IMR-90 (cell line): ENCODE data around the gene DIAPH1. TPM values are rescaled to one million over a fixed set of nuclear protein-coding genes. Genes with fewer than 3 reads are reported as not detected.

ENCODE experiments used
- ATAC-seq: fragments of 200-7000 bp; cut with Tn5 transposase; 2 replicates; pipeline ENCODE4 v1.9.1; 2020; ENCODE audit warnings: low read depth, mild to moderate bottlenecking, moderate library complexity
- BruUV-seq: library from RNA; stranded (reverse); fragments of 400-500 nt; replicated peaks from 2 replicates; lab custom pipeline; 2021; lab: Mats Ljungman, UMichigan
- CTCF ChIA-PET: fragments of 300-600 bp; formaldehyde crosslinking; extraction: SDS; loops from one replicate; lab custom pipeline; 2021; ENCODE audit warnings: antibody characterized with exemption; lab: Yijun Ruan, JAX
- POLR2A ChIA-PET: fragments of 300-600 bp; sonication (Branson Sonifier 250); formaldehyde crosslinking; loops from one replicate; lab custom pipeline; 2022; ENCODE audit warnings: antibody characterized with exemption; ENCODE audit not compliant: unreplicated experiment; lab: Charles Lee
- DNase-seq: peaks from one replicate; pipeline ENCODE4 v3.0.0; 2013
- H2AFZ ChIP-seq: replicated peaks from 2 replicates; pipeline ENCODE3; 2013; ENCODE audit warnings: low read length, mild to moderate bottlenecking; ENCODE audit not compliant: poor library complexity
- H2AK5ac ChIP-seq: 2 replicates; pipeline ENCODE4 v1.6.1; 2013; ENCODE audit warnings: low read depth, low read length, inconsistent platforms
- H2AK9ac ChIP-seq: replicated peaks from 2 replicates; pipeline ENCODE3; 2013; ENCODE audit warnings: mild to moderate bottlenecking, low read depth, low read length, moderate library complexity; ENCODE audit not compliant: poor library complexity
- H2BK120ac ChIP-seq: 2 replicates; pipeline ENCODE4 v1.6.1; 2013; ENCODE audit warnings: low read depth, low read length, inconsistent platforms
- H2BK15ac ChIP-seq: 3 replicates; pipeline ENCODE4 v1.6.1; 2013; ENCODE audit warnings: low read depth, low read length, inconsistent platforms
- H2BK20ac ChIP-seq: 2 replicates; pipeline ENCODE4 v1.6.1; 2013; ENCODE audit warnings: low read depth, mild to moderate bottlenecking, inconsistent platforms, low read length, moderate library complexity
- H2BK5ac ChIP-seq: 2 replicates; pipeline ENCODE4 v1.6.1; 2013; ENCODE audit warnings: mild to moderate bottlenecking, low read depth, low read length, inconsistent platforms; ENCODE audit not compliant: poor library complexity, severe bottlenecking
- H3K14ac ChIP-seq: replicated peaks from 2 replicates; pipeline ENCODE4 v1.6.1; 2013; ENCODE audit warnings: low read depth, low read length, inconsistent platforms
- H3K18ac ChIP-seq: 2 replicates; pipeline ENCODE4 v1.6.1; 2013; ENCODE audit warnings: low read depth, low read length, control low read depth
- H3K23ac ChIP-seq: 2 replicates; pipeline ENCODE4 v1.6.1; 2013; ENCODE audit warnings: low read depth, low read length, inconsistent platforms
- H3K27ac ChIP-seq: 2 replicates; pipeline ENCODE4 v1.5.1; 2013; ENCODE audit warnings: mild to moderate bottlenecking, control low read depth, low read length; ENCODE audit not compliant: insufficient read depth
- H3K27me3 ChIP-seq: 2 replicates; pipeline ENCODE4 v1.6.1; 2013; ENCODE audit warnings: low read length; ENCODE audit not compliant: control insufficient read depth, insufficient read depth
- H3K36me3 ChIP-seq: 2 replicates; pipeline ENCODE4 v1.6.1; 2013; ENCODE audit warnings: low read length, mixed read lengths; ENCODE audit not compliant: control insufficient read depth, insufficient read depth
- H3K4ac ChIP-seq: 2 replicates; pipeline ENCODE4 v1.6.1; 2013; ENCODE audit warnings: low read depth, low read length, inconsistent platforms
- H3K4me1 ChIP-seq: 2 replicates; pipeline ENCODE4 v1.6.1; 2013; ENCODE audit warnings: low read length, mixed read lengths; ENCODE audit not compliant: control insufficient read depth, insufficient read depth
- H3K4me2 ChIP-seq: 2 replicates; pipeline ENCODE4 v1.6.1; 2013; ENCODE audit warnings: low read depth, mild to moderate bottlenecking, control low read depth, low read length, moderate library complexity
- H3K4me3 ChIP-seq: 2 replicates; pipeline ENCODE4 v1.5.1; 2013; ENCODE audit warnings: low read depth, mild to moderate bottlenecking, control low read depth, low read length, moderate library complexity; ENCODE audit not compliant: insufficient read depth
- H3K56ac ChIP-seq: 2 replicates; pipeline ENCODE4 v1.6.1; 2013; ENCODE audit warnings: low read length, inconsistent platforms; ENCODE audit not compliant: insufficient read depth; ENCODE audit errors: extremely low read depth
- H3K79me1 ChIP-seq, 2 experiments: 2 replicates each; pipeline ENCODE4 v1.6.1; 2013; ENCODE audit warnings: low read length in 2 of 2, inconsistent platforms in 1 of 2, low read depth in 1 of 2
- H3K9ac ChIP-seq: 2 replicates; pipeline ENCODE4 v1.6.1; 2013; ENCODE audit warnings: low read depth, low read length, control low read depth
- H3K9me1 ChIP-seq: 2 replicates; pipeline ENCODE4 v1.6.1; 2013; ENCODE audit warnings: low read length, inconsistent platforms; ENCODE audit not compliant: insufficient read depth
- H3K9me3 ChIP-seq: 2 replicates; pipeline ENCODE4 v1.6.1; 2013; ENCODE audit warnings: low read length; ENCODE audit not compliant: control insufficient read depth, insufficient read depth
- H4K20me1 ChIP-seq: 2 replicates; pipeline ENCODE4 v1.6.1; 2013; ENCODE audit warnings: low read length, inconsistent platforms; ENCODE audit not compliant: insufficient read depth
- H4K5ac ChIP-seq: 2 replicates; pipeline ENCODE4 v1.6.1; 2013; ENCODE audit warnings: mild to moderate bottlenecking, low read depth, low read length, control low read depth
- H4K8ac ChIP-seq, 2 experiments: 2 replicates each; pipeline ENCODE4 v1.6.1; 2013; ENCODE audit warnings: low read depth in 2 of 2, low read length in 2 of 2, control low read depth in 1 of 2, inconsistent platforms in 1 of 2
- H4K91ac ChIP-seq: 2 replicates; pipeline ENCODE4 v1.6.1; 2013; ENCODE audit warnings: low read depth, low read length, inconsistent platforms; ENCODE audit not compliant: insufficient read depth
- BHLHE40 ChIP-seq: fragments of 150-350 bp; IDR thresholded peaks from 2 replicates; pipeline ENCODE4 v1.6.1; 2016; ENCODE audit warnings: mild to moderate bottlenecking, low read depth, low read length
- CEBPB ChIP-seq: IDR thresholded peaks from 2 replicates; pipeline ENCODE4 v1.6.1; 2012; ENCODE audit warnings: low read depth, low read length, improper control_type of control experiment
- CHD1 ChIP-seq: IDR thresholded peaks from 2 replicates; pipeline ENCODE4 v1.6.1; 2012; ENCODE audit warnings: low read depth, low read length, improper control_type of control experiment
- FOS ChIP-seq: fragments of 150-350 bp; IDR thresholded peaks from 2 replicates; pipeline ENCODE4 v1.6.1; 2016; ENCODE audit warnings: low read depth, low read length
- MAFK ChIP-seq: IDR thresholded peaks from 2 replicates; pipeline ENCODE4 v1.6.1; 2012; ENCODE audit warnings: low read depth, low read length, improper control_type of control experiment
- MAZ ChIP-seq: IDR thresholded peaks from 2 replicates; pipeline ENCODE4 v1.6.1; 2012; ENCODE audit warnings: low read depth, mild to moderate bottlenecking, low read length, improper control_type of control experiment, moderate library complexity, borderline replicate concordance
- MXI1 ChIP-seq: IDR thresholded peaks from 2 replicates; pipeline ENCODE4 v1.6.1; 2012; ENCODE audit warnings: low read depth, mild to moderate bottlenecking, low read length, moderate library complexity, borderline replicate concordance
- NFE2L2 ChIP-seq: fragments of 150-350 bp; IDR thresholded peaks from 2 replicates; pipeline ENCODE4 v1.6.1; 2016; ENCODE audit warnings: low read depth, mild to moderate bottlenecking, low read length
- POLR2A ChIP-seq: IDR thresholded peaks from 2 replicates; pipeline ENCODE4 v1.6.1; 2012; ENCODE audit warnings: mild to moderate bottlenecking, low read depth, low read length
- RAD21 ChIP-seq: IDR thresholded peaks from 2 replicates; pipeline ENCODE4 v1.6.1; 2012; ENCODE audit warnings: low read length, improper control_type of control experiment
- RCOR1 ChIP-seq: IDR thresholded peaks from 2 replicates; pipeline ENCODE4 v1.6.1; 2012; ENCODE audit warnings: mild to moderate bottlenecking, low read length, improper control_type of control experiment; ENCODE audit not compliant: insufficient replicate concordance
- RFX5 ChIP-seq: IDR thresholded peaks from 2 replicates; pipeline ENCODE4 v1.8.0; 2012; ENCODE audit warnings: low read depth, mild to moderate bottlenecking, low read length, moderate library complexity
- SMC3 ChIP-seq: fragments of 150-350 bp; IDR thresholded peaks from 2 replicates; pipeline ENCODE4 v1.6.1; 2016; ENCODE audit warnings: low read depth, mild to moderate bottlenecking, antibody characterized with exemption, low read length, moderate library complexity
- WGBS, 2 experiments: methylation state at CpG; one replicate each; pipeline versions ENCODE4 v1.1.5 to v1.1.7; 2013; ENCODE audit warnings: missing lambda C conversion rate in 2 of 2; ENCODE audit not compliant: insufficient read length in 1 of 2; ENCODE audit errors: extremely low coverage in 2 of 2; 5-methylcytosine and 5-hydroxymethylcytosine counted together
- dilution Hi-C: fragments of 300-500 bp; cut with HindIII; formaldehyde crosslinking; loops from one replicate; pipeline ENCODE4 v1.14.3; 2018; ENCODE audit warnings: low sequenced_read_pairs; ENCODE audit not compliant: unreplicated experiment
- in situ Hi-C: fragments of 300-500 bp; cut with MboI; formaldehyde crosslinking; loops from 3 replicates; pipeline ENCODE4 v1.14.3; 2019; ENCODE audit warnings: low sequenced_read_pairs, inconsistent platforms, mixed read lengths
- intact Hi-C: fragments of 100-400 bp; cut with micrococcal nuclease; formaldehyde crosslinking; loops from 2 replicates; pipeline ENCODE4 v1.10.0; 2022
- polyA plus RNA-seq, 3 experiments: library from polyadenylated mRNA; depleted of rRNA; stranded (reverse); fragments of >200 nt; gene quantifications; 2 replicates each; pipeline ENCODE4 v1.2.3, GENCODE V29; 2012; ENCODE audit warnings: low replicate concordance in 1 of 3
- total RNA-seq: library from RNA; depleted of rRNA; stranded (reverse); fragments of >200 nt; gene quantifications from 2 replicates; pipeline ENCODE4 v1.2.3, GENCODE V29; 2012
- TF ChIP-seq, protein P1 (sequence below): fragments of 150-350 bp; IDR thresholded peaks from 2 replicates; pipeline ENCODE4 v1.6.1; 2017; ENCODE audit warnings: mild to moderate bottlenecking, antibody characterized with exemption, low read length, low read depth

Gene DIAPH1
- total and polyA plus RNA-seq, 2 of the 4 experiments (the other 2 are of a cell fraction) = 12.0 to 37.4 TPM

DNA sequence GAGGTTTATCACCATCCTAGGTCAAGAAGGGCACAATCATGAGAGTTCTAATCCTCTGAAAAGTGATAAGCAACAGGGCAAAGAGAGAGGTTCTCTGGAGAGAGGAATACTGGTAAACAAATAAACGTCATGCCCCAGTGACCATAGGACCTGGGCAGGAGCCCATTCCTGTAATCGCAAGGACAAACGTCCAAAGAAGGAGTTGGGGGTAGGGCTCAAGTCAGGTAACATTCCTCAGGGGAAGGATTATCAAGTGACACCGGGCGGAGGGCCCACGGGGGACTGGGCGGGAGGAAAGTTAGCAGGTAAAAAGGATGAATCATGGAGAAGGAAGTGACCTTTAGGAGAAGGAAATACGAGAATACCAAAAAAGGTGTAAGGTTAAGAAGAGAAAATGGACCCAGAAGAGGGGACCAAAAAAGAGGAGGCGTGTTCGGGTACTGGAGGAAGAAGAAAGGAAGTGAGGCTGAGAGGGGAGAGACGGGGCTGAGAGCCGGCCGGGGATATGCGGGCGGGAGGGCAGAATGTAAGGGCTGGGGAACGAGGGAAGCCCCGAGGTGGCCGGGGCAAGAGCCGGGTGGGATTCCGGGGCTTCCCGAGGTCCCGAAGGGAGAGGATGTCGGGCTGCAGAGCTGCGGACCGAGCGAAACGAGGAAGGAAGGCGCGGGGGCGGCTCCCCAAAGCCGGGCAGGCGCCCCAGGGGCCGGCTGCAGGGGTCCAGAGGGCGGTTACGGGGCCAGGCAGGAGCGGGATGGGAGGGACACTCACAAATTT lies 583 bp downstream of the DIAPH1 start:
- POLR2A ChIA-PET = interaction anchor here (1.2 kb wide), 1 partner anchor 33 kb away, joined by 6 read pairs; the partner anchor contains the start of gene FCHSD1
- in situ Hi-C loops (no loop called here), intact Hi-C loops (loop anchor here (2.0 kb wide), 1 partner anchor 13 kb away; no protein-coding TSS in a partner anchor), dilution Hi-C loops (no loop called here)
- no peaks in the 10 kb centered on the region for H3K27me3 ChIP-seq
- H4K20me1 ChIP-seq = peaks cover 3% of the 10 kb centered on the region; the same call in 1 of the 2 replicates
- H3K27ac ChIP-seq = peak overlapping the region; percentile 41
- no peak overlapping the region for H2BK5ac ChIP-seq
- peak overlapping the region; percentile 87 for H2AFZ ChIP-seq
- H3K14ac ChIP-seq = peak overlapping the region; percentile 54
- 0 out of 2 replicates have a peak overlapping the region, but pooled peaks have one; percentile 11 for H3K18ac ChIP-seq
- no peak overlapping the region for H2BK15ac ChIP-seq
- peak overlapping the region; percentile 71 for H2AK9ac ChIP-seq
- peak overlapping the region; percentile 99 for H3K4me2 ChIP-seq
- H4K5ac ChIP-seq = peak overlapping the region; percentile 32; the same call in 1 of the 2 replicates
- 0 out of 2 replicates have a peak, but pooled peaks cover 3% of the 10 kb centered on the region for H3K4me1 ChIP-seq
- CTCF ChIA-PET = interaction anchor here (0.6 to 6.7 kb wide), 11 partner anchors 10 to 73 kb away, joined by 3 to 94 read pairs (median 6); partner anchors contain the start of genes HDAC3 and RELL2
- peaks cover 2% of the 10 kb centered on the region; the same call in 1 of the 2 replicates for H3K9me1 ChIP-seq
- BruUV-seq = no TSS peak
- no peaks in the 10 kb centered on the region for H3K9me3 ChIP-seq
- peak overlapping the region; percentile 48; the same call in 1 of the 2 replicates for H3K4ac ChIP-seq
- H2BK120ac ChIP-seq = no peak overlapping the region
- peaks cover 16% of the 10 kb centered on the region for H3K36me3 ChIP-seq
- ATAC-seq (peak; percentile 27), DNase-seq (peak; percentile 13)
- H3K9ac ChIP-seq = peak overlapping the region; percentile 74
- 0% methylated on average over 1 of the region's 36 CpGs; no CpG with 5 or more reads in 1 of the 2 experiments for WGBS, 2 experiments
- peaks cover 14 to 33% of the 10 kb centered on the region in 2 experiments for H3K79me1 ChIP-seq
- no peak overlapping the region; the same call in 1 of the 2 replicates for H4K91ac ChIP-seq
- no peak overlapping the region; the same call in 1 of the 2 replicates for H2AK5ac ChIP-seq
- H2BK20ac ChIP-seq = no peak overlapping the region
- peak overlapping the region in 1 of 2 experiments; percentile 14; a peak in 2 of 4 replicates for H4K8ac ChIP-seq
- peak overlapping the region; percentile 55 for H3K4me3 ChIP-seq
- no peak for TF ChIP-seq POLR2A
- TF ChIP-seq RCOR1 = no peak
- TF ChIP-seq MXI1 = no peak
- no peak for TF ChIP-seq BHLHE40
- TF ChIP-seq MAFK = no peak
- TF ChIP-seq SMC3 = no peak
- TF ChIP-seq, protein P1, sequence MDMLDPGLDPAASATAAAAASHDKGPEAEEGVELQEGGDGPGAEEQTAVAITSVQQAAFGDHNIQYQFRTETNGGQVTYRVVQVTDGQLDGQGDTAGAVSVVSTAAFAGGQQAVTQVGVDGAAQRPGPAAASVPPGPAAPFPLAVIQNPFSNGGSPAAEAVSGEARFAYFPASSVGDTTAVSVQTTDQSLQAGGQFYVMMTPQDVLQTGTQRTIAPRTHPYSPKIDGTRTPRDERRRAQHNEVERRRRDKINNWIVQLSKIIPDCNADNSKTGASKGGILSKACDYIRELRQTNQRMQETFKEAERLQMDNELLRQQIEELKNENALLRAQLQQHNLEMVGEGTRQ = no peak
- TF ChIP-seq CHD1 = no peak
- TF ChIP-seq RFX5 = no peak
- TF ChIP-seq RAD21 = no peak
- TF ChIP-seq NFE2L2 = no peak
- no peak for TF ChIP-seq FOS
- TF ChIP-seq MAZ = no peak
- no peak for TF ChIP-seq CEBPB
- H3K23ac ChIP-seq = peak overlapping the region; percentile 67
- H3K56ac ChIP-seq = peak overlapping the region; percentile 59; the same call in 1 of the 2 replicates
